ENCODE data around the gene KCNQ1OT1.

DNA sequence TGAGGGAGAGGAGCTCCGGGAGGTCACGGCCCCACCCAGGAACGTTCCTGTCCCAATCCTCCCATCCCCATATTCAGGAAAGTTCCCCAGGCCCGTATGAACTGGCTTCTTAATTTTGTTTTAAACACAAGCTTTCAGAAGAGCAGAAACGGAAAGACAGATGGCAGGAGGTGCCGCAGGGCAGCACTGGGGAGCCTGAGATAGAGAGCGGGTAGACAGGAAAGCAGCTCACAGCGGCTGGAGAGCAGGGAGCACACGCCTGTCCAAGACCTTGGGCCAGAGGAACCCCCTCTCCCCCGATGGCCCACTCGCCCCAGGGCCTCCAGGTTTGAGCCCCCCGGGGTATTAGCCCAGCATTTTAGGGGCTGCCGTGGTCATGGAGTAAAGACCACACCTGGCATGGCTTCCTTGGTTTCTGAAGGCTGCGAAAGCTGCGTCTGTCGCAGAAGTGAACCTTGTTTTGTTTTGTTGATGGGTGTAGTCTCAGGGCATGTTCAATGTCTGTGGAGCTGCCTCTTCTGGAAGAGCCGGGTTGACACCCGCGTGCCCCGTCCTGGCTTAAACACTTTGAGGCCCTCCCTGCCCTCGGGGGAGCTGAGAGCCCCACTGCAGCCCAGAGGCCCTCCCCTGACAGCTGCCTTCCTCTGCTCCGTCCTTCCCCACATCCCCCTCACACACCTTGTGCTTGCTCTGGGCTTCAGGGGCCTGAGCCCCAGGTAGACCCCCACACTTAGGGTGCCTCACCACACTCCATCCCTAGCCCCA is 17.9 kb upstream of the KCNQ1OT1 start:
- no peak for TF ChIP-seq CTCF (IDR thresholded peaks at IDR 0.05)
- TF ChIP-seq POLR2A (IDR thresholded peaks at IDR 0.05), result no peak

All from adrenal gland (tissue), 5 donors.